Stomach (tissue), 9 donors: ENCODE data around the gene COMP. TPM values are rescaled to one million over a fixed set of nuclear protein-coding genes. Genes with fewer than 3 reads are reported as not detected.

Source experiments
- DNase-seq, 2 donors: peaks; one replicate each; pipeline versions ENCODE4 v3.0.0 to v3.0.0-alpha.2; 2013 to 2019
- H3K27ac ChIP-seq, 5 donors: fragments of 200-600 bp in 4 of 5; sonication (generic) in 4 of 5; one replicate each; pipeline ENCODE4 v1.5.1; 2013 to 2019; ENCODE audit warnings: mild to moderate bottlenecking in 1 of 5, moderate library complexity in 1 of 5
- H3K27me3 ChIP-seq, 3 donors: fragments of 200-600 bp; sonication (generic); one replicate each; pipeline ENCODE4 v1.5.1; 2017 to 2019; ENCODE audit warnings: mixed run types in 1 of 3
- H3K36me3 ChIP-seq, 4 donors: fragments of 200-600 bp; sonication (generic); 1 replicate in 3 of 4; 2 replicates in 1 of 4; pipeline ENCODE4 v1.5.1; 2016 to 2019
- H3K4me1 ChIP-seq, 4 donors: fragments of 200-600 bp; sonication (generic); one replicate each; pipeline ENCODE4 v1.5.1; 2016 to 2019
- H3K4me3 ChIP-seq, 4 donors: fragments of 200-600 bp; sonication (generic) in 3 of 4; one replicate each; pipeline ENCODE4 v1.5.1; 2016 to 2019; ENCODE audit warnings: mild to moderate bottlenecking in 1 of 4
- H3K9me3 ChIP-seq, 4 donors: fragments of 200-600 bp; sonication (generic); one replicate each; pipeline ENCODE4 v1.5.1; 2016 to 2019
- EP300 ChIP-seq: sonication (generic); formaldehyde crosslinking; IDR thresholded peaks from one replicate; pipeline ENCODE4 v1.6.1; 2017; ENCODE audit warnings: antibody characterized with exemption
- POLR2A ChIP-seq, 4 donors: fragments of 450-650 bp; IDR thresholded peaks; one replicate each; pipeline ENCODE4 v1.6.1; 2016; ENCODE audit warnings: antibody characterized with exemption in 4 of 4, control low read depth in 2 of 4, mild to moderate bottlenecking in 1 of 4, moderate library complexity in 1 of 4
- POLR2AphosphoS5 ChIP-seq, 3 donors: sonication (generic); formaldehyde crosslinking; IDR thresholded peaks; one replicate each; pipeline ENCODE4 v1.6.1; 2016; ENCODE audit warnings: antibody characterized with exemption in 3 of 3
- WGBS, 5 donors: extraction: QIAGEN DNeasy Blood & Tissue Kit in 3 of 5; methylation state at CpG; one replicate each; pipeline versions ENCODE4 v1.1.5 to v1.1.7; 2013 to 2018; 5-methylcytosine and 5-hydroxymethylcytosine counted together
- intact Hi-C: fragments of 100-400 bp; cut with DNase I; formaldehyde crosslinking; loops from one replicate; pipeline ENCODE4 v1.15.1; 2023; ENCODE audit warnings: low total_unique reads
- polyA plus RNA-seq, 3 donors: library from polyadenylated mRNA; stranded (reverse); fragments of 200-250 nt; gene quantifications; one replicate each; pipeline ENCODE4 v1.2.3, GENCODE V29; 2013
- total RNA-seq, 5 donors: library from RNA; depleted of rRNA; stranded (reverse); fragments of >200 nt; gene quantifications; one replicate each; pipeline versions ENCODE4 v1.1.0 to v1.2.3, GENCODE V29; 2014 to 2016
- TF ChIP-seq, protein P1 (sequence below), 7 experiments: fragments of 450-650 bp in 4 of 7; fragments of 200-600 bp in 3 of 7; sonication (generic) in 3 of 7; IDR thresholded peaks; one replicate each; pipeline ENCODE4 v1.5.1; 2016 to 2019; ENCODE audit warnings: antibody characterized with exemption in 7 of 7, control low read depth in 2 of 7, mild to moderate bottlenecking in 1 of 7
- donor health status: healthy with polysubstance abuse.
- donor health status: Bipolar disorder and iron deficiency.
- donor health status: healthy.

Gene COMP
- total and polyA plus RNA-seq, 8 donors, result 0.62 to 4.1 (median 1.6) TPM; not detected in 4

DNA sequence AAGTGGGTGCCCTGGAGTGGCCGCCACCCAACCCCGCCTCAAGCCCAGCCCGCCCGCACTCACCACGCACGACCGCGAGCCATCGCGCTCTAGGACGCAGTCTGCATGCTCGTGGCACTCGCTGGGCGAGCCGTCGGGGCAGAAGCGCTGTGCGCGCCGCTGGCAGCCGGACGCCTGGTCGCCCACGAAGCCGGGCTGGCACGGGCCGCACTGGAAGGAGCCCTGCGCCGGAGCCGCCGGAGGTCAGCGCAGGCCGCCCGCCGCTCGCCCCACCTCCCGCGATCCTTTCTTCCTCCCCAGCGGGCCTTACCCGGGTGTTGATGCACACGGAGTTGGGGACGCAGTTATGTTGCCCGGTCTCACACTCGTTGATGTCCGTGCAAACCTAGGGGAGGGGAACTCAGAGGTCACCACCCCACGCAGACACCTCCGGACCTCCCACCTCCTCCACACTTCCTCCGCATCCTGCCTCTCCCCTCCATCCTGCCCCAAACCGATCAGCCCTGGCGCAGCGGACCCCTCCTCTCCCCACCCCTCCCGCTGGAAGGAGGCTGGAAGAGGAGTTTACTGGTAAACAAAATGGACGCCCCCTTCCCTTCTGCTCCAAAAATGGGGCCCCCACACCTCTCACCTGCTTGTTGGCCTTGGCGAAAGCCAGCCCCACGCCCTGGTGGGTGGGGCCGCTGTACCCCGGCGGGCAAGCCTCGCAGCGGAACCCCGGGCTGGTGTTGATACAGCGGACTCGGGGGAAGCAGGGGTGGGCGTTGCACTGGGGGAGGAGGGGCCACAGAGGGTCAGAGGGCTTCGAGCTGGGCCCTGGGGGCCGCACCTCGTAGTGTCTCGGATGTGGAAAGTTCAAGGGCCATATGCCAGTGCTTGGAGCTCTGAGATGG, 2.3 kb downstream of the COMP start:
- peak in 1 of 2 donors; percentile 26 for DNase-seq
- peaks cover 44 to 59% (median 53%) of the 10 kb centered on the region in 4 donors for H3K4me1 ChIP-seq
- no peak overlapping the region for H3K27ac ChIP-seq
- 2 to 4% (median 3%) methylated on average over 33 to 68 of the region's 68 CpGs for WGBS, 5 donors
- no peaks in the 10 kb centered on the region for H3K36me3 ChIP-seq
- no peak for TF ChIP-seq EP300
- no peak for TF ChIP-seq POLR2AphosphoS5 (IDR thresholded peaks at IDR 0.05)
- TF ChIP-seq, protein P1, sequence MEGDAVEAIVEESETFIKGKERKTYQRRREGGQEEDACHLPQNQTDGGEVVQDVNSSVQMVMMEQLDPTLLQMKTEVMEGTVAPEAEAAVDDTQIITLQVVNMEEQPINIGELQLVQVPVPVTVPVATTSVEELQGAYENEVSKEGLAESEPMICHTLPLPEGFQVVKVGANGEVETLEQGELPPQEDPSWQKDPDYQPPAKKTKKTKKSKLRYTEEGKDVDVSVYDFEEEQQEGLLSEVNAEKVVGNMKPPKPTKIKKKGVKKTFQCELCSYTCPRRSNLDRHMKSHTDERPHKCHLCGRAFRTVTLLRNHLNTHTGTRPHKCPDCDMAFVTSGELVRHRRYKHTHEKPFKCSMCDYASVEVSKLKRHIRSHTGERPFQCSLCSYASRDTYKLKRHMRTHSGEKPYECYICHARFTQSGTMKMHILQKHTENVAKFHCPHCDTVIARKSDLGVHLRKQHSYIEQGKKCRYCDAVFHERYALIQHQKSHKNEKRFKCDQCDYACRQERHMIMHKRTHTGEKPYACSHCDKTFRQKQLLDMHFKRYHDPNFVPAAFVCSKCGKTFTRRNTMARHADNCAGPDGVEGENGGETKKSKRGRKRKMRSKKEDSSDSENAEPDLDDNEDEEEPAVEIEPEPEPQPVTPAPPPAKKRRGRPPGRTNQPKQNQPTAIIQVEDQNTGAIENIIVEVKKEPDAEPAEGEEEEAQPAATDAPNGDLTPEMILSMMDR (IDR thresholded peaks at IDR 0.05), result no peak
- no peak for TF ChIP-seq POLR2A (IDR thresholded peaks at IDR 0.05)
- peak overlapping the region in 2 of 4 donors; percentile 9 to 50 for H3K4me3 ChIP-seq
- H3K27me3 ChIP-seq, result peaks cover 39 to 98% (median 75%) of the 10 kb centered on the region in 3 donors
- intact Hi-C loops, result no loop called here
- H3K9me3 ChIP-seq, result no peaks in the 10 kb centered on the region

DNA sequence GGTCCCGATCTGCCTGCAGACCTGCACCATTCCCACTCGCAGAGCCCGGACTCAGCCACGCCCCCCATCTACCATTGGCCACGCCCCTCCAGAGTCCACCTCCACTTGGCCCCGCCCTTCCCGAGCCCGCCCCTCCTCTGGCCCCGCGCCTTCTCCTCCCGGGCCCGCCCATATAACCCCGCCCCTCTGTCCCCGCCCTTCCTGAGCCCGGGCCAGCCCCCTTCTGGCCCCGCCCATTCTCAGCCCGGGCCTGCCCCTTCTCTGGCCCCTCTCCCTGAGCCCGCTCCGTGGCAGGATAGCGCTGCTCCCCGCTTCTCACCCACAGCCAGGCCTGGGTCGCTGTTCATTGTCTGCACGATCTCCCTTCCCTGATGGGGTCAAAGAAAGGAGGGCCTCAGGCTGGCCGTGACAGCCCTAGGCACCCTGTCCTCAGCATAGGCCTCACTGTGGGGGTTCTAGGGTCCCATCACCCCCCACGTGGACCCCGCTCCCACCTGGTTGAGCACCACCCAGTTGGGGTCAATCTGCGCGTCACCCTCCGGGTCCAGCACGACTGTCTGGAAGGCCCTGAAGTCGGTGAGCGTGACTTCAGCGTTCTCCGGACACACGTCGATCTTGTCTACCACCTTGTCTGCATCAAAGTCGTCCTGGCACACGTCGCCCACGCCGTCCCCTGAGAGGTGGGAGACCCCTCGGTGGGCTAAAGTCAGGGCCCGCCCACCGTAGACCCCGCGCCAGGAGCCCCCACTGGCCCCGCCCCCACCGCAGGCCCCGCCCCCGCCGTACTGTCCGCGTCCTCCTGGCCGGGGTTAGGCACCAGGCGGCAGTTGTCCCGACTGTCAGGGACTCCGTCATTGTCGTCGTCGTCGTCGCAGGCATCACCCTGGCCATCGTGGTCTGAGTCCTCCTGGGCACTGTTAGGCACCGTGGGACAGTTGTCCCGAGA, 5.7 kb downstream of the COMP start:
- H3K27me3 ChIP-seq, result peaks cover 30 to 65% (median 53%) of the 10 kb centered on the region in 3 donors
- intact Hi-C loops, result no loop called here
- 7 to 9% (median 9%) methylated on average over 28 to 65 of the region's 65 CpGs for WGBS, 5 donors
- TF ChIP-seq POLR2AphosphoS5 (IDR thresholded peaks at IDR 0.05) (no peak), EP300 (no peak), POLR2A (IDR thresholded peaks at IDR 0.05) (no peak)
- TF ChIP-seq, protein P1 (IDR thresholded peaks at IDR 0.05), result no peak
- H3K9me3 ChIP-seq, result no peaks in the 10 kb centered on the region
- H3K4me1 ChIP-seq, result peaks cover 35 to 51% (median 45%) of the 10 kb centered on the region in 4 donors
- H3K4me3 ChIP-seq, result peak overlapping the region; percentile 5 to 32 (median 23)
- H3K36me3 ChIP-seq, result no peaks in the 10 kb centered on the region
- H3K27ac ChIP-seq, result no peak overlapping the region
- peak; percentile 82 to 89 for DNase-seq

DNA sequence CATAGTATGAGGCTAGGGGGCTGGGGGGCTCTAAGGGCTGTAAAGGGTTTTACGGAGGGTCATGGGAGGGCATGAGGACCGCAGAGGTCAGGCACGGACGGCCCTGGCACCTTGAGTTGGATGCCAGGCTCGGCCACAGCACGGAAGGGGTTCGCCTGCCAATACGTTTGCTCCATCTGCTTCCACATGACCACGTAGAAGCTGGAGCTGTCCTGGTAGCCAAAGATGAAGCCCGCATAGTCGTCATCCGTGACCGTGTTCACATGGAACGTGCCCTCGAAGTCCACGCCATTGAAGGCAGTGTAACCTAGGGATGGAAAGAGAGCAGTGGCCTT, 6.4 kb downstream of the COMP start:
- TF ChIP-seq, protein P1 (IDR thresholded peaks at IDR 0.05), result no peak
- no peak for TF ChIP-seq EP300
- H3K4me1 ChIP-seq, result peaks cover 28 to 44% (median 38%) of the 10 kb centered on the region in 4 donors
- peak overlapping the region in 1 of 4 donors; percentile 32 for H3K4me3 ChIP-seq
- H3K27ac ChIP-seq, result no peak overlapping the region
- intact Hi-C loops, result no loop called here
- no peak for DNase-seq
- H3K36me3 ChIP-seq, result no peaks in the 10 kb centered on the region
- peaks cover 26 to 58% (median 46%) of the 10 kb centered on the region in 3 donors for H3K27me3 ChIP-seq
- 68 to 83% (median 77%) methylated on average over 16 of the region's 16 CpGs for WGBS, 5 donors
- no peaks in the 10 kb centered on the region for H3K9me3 ChIP-seq
